ENCODE data around the gene SLC43A1.

DNA sequence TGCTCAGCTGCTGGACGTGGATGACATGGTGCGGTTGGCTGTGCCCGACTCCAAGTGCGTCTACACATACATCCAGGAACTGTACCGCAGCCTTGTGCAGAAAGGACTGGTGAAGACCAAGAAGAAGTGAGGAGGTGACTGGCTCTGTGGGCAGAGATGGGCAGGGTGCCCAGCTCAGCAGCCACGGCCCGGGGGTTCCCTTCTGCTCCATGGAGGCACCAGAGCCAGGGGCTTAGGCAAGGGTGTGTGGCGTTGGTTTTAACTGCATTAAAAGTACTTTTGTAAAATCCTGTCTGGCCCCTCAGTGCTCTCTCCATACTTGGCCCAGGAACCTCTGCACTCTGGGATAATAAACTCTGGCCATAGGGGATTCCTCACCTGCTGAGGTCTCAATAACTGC lies 34.5 kb upstream of the SLC43A1 start:
- TF ChIP-seq, protein P1, sequence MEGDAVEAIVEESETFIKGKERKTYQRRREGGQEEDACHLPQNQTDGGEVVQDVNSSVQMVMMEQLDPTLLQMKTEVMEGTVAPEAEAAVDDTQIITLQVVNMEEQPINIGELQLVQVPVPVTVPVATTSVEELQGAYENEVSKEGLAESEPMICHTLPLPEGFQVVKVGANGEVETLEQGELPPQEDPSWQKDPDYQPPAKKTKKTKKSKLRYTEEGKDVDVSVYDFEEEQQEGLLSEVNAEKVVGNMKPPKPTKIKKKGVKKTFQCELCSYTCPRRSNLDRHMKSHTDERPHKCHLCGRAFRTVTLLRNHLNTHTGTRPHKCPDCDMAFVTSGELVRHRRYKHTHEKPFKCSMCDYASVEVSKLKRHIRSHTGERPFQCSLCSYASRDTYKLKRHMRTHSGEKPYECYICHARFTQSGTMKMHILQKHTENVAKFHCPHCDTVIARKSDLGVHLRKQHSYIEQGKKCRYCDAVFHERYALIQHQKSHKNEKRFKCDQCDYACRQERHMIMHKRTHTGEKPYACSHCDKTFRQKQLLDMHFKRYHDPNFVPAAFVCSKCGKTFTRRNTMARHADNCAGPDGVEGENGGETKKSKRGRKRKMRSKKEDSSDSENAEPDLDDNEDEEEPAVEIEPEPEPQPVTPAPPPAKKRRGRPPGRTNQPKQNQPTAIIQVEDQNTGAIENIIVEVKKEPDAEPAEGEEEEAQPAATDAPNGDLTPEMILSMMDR (IDR thresholded peaks at IDR 0.05), result no peak
- TF ChIP-seq POLR2A (IDR thresholded peaks at IDR 0.05), result no peak
